Osteoblast (primary cell): Measurements from ENCODE around the gene ACP3. TPM values are rescaled to one million over a fixed set of nuclear protein-coding genes. Genes with fewer than 3 reads are reported as not detected.
A peak's percentile ranks its signal among the peaks of the same experiment; 100 is the strongest.

Experiments used
- DNase-seq: peaks from one replicate; pipeline ENCODE4 v3.0.0; 2011; ENCODE audit warnings: low spot score, mixed read lengths; ENCODE audit not compliant: insufficient read length; ENCODE audit errors: missing footprints
- H2AFZ ChIP-seq: 2 replicates; pipeline ENCODE4 v1.6.0; 2011; ENCODE audit warnings: mild to moderate bottlenecking, low read length
- H3K27ac ChIP-seq: 2 replicates; pipeline ENCODE4 v1.5.1; 2011; ENCODE audit warnings: mild to moderate bottlenecking, low read depth, low read length, moderate library complexity
- H3K27me3 ChIP-seq: 2 replicates; pipeline ENCODE4 v1.6.0; 2012; ENCODE audit warnings: mild to moderate bottlenecking, control low read depth, inconsistent platforms, low read length, moderate library complexity; ENCODE audit not compliant: insufficient read depth
- H3K36me3 ChIP-seq: 2 replicates; pipeline ENCODE4 v1.5.1; 2011; ENCODE audit warnings: mild to moderate bottlenecking, low read length, control low read depth, moderate library complexity; ENCODE audit not compliant: insufficient read depth
- H3K4me1 ChIP-seq: 2 replicates; pipeline ENCODE4 v1.5.1; 2011; ENCODE audit warnings: mild to moderate bottlenecking, low read length, control low read depth, moderate library complexity; ENCODE audit not compliant: insufficient read depth
- H3K4me2 ChIP-seq: 2 replicates; pipeline ENCODE4 v1.6.0; 2011; ENCODE audit warnings: mild to moderate bottlenecking, low read length; ENCODE audit not compliant: insufficient read depth
- H3K4me3 ChIP-seq: fragments of 200-600 bp; sonication (generic); 3 replicates; pipeline ENCODE4 v1.5.1; 2012; ENCODE audit warnings: mild to moderate bottlenecking, low read length, inconsistent platforms; ENCODE audit not compliant: insufficient read depth
- H3K79me2 ChIP-seq: 2 replicates; pipeline ENCODE4 v1.6.0; 2012; ENCODE audit warnings: mild to moderate bottlenecking, low read length, control low read depth, inconsistent platforms; ENCODE audit not compliant: insufficient read depth
- H3K9me3 ChIP-seq: 2 replicates; pipeline ENCODE4 v1.5.1; 2011; ENCODE audit warnings: low read depth, low read length, control low read depth
- H4K20me1 ChIP-seq: 2 replicates; pipeline ENCODE4 v1.6.0; 2012; ENCODE audit warnings: mild to moderate bottlenecking, low read length, control low read depth; ENCODE audit not compliant: insufficient read depth
- CTCF ChIP-seq: IDR thresholded peaks from 2 replicates; pipeline ENCODE4 v1.5.1; 2011; ENCODE audit warnings: mild to moderate bottlenecking, low read depth, low read length, moderate library complexity; ENCODE audit errors: extremely low read depth
- total RNA-seq: library from RNA; depleted of rRNA; stranded (reverse); fragments of >200 nt; gene quantifications from 2 replicates; pipeline ENCODE4 v1.2.3, GENCODE V29; 2012

The ACP3 gene
- total RNA-seq, 1 donor, result under 0.01 TPM

DNA sequence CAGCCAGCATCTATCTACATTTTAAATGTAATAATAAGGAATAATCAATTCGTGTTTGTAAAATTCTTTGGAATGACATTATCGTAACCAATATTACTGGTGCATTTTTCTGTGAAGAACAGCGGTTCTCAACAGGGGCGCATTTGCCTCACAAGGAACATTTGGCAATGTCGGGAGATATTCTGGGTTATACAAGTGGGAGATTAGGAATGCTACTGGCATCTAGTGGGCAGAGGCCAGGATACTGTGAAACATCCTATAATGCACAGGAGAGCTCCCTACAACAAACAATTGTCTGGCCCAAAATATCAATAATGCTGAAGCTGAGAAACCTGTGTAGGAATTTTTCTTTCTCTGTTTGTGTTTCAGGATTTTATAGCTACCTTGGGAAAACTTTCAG is 25.0 kb downstream of the ACP3 start:
- H3K4me3 ChIP-seq, result no peak overlapping the region
- peaks cover 3% of the 10 kb centered on the region for H3K27me3 ChIP-seq
- H3K4me1 ChIP-seq, result no peaks in the 10 kb centered on the region
- no peaks in the 10 kb centered on the region for H4K20me1 ChIP-seq
- TF ChIP-seq CTCF, result no peak
- H3K4me2 ChIP-seq, result no peak overlapping the region
- H3K79me2 ChIP-seq, result no peaks in the 10 kb centered on the region
- no peak overlapping the region for H3K27ac ChIP-seq
- no peak for DNase-seq
- H3K9me3 ChIP-seq, result no peaks in the 10 kb centered on the region
- no peaks in the 10 kb centered on the region for H3K36me3 ChIP-seq
- H2AFZ ChIP-seq, result no peak overlapping the region

DNA sequence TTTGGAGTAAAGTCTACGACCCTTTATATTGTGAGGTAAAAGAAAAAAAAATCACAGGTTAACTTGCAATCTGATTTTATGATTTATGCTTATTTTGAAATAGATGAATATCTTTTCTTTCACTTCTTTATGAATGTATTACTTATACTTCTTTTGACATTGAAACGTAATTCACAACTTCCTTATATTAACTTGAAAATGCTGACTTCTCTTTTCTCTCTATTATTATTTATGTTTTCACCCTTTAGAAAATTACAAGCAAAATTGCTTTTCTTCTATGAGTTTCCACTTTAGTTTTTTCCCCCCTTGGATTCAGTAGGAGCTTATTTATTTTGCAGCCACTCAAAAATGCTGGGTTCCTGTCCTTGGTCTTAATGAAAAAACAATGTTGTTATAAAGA is 25.4 kb downstream of the ACP3 start:
- no peak for DNase-seq
- Histone ChIP-seq H3K4me2 (peak overlapping the region; percentile 13), H4K20me1 (no peaks in the 10 kb centered on the region), H3K4me3 (no peak overlapping the region), H3K36me3 (no peaks in the 10 kb centered on the region), H3K27me3 (peaks cover 3% of the 10 kb centered on the region), H3K27ac (no peak overlapping the region), H3K79me2 (no peaks in the 10 kb centered on the region), H2AFZ (no peak overlapping the region), H3K9me3 (no peaks in the 10 kb centered on the region), H3K4me1 (no peaks in the 10 kb centered on the region)
- no peak for TF ChIP-seq CTCF

GRCh38 chr3:132343018-132343612 is 25.9 kb downstream of the ACP3 start:
- H2AFZ ChIP-seq, result no peak overlapping the region
- no peak overlapping the region for H3K27ac ChIP-seq
- no peaks in the 10 kb centered on the region for H4K20me1 ChIP-seq
- no peaks in the 10 kb centered on the region for H3K4me1 ChIP-seq
- H3K27me3 ChIP-seq, result peaks cover 3% of the 10 kb centered on the region
- H3K9me3 ChIP-seq, result no peaks in the 10 kb centered on the region
- no peaks in the 10 kb centered on the region for H3K36me3 ChIP-seq
- no peak for DNase-seq
- peak; percentile 81 for TF ChIP-seq CTCF
- no peak overlapping the region for H3K4me3 ChIP-seq
- H3K4me2 ChIP-seq, result peak overlapping the region; percentile 13
- H3K79me2 ChIP-seq, result no peaks in the 10 kb centered on the region

DNA sequence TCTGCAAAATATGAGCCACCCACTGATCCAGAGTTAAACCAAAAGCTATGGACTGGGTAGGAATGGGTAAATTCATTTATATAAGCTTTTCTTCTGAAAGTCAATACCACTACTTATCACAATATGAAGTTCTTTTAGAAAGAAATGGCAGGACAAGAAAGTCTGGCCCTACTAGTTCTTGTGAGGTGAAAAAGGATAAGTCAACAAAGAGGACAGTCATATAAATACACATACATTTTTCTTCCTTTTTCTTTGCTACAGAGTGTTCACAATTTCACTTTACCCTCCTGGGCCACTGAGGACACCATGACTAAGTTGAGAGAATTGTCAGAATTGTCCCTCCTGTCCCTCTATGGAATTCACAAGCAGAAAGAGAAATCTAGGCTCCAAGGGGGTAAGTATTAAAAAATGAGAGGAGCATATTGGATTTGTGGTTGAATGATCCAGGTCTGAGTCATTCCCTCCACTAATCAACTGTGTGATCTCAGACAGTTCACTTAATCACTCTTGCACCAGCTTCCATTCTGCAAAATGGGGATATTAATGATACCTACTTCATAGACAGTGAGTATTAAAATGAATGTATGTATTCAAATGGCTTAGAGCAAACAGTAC is 27.6 kb downstream of the ACP3 start:
- no peak overlapping the region for H3K27ac ChIP-seq
- no peaks in the 10 kb centered on the region for H3K36me3 ChIP-seq
- H3K4me2 ChIP-seq, result no peak overlapping the region
- H4K20me1 ChIP-seq, result no peaks in the 10 kb centered on the region
- no peak overlapping the region for H3K4me3 ChIP-seq
- no peak for TF ChIP-seq CTCF
- no peak overlapping the region for H2AFZ ChIP-seq
- H3K9me3 ChIP-seq, result no peaks in the 10 kb centered on the region
- no peak for DNase-seq
- no peaks in the 10 kb centered on the region for H3K4me1 ChIP-seq
- H3K27me3 ChIP-seq, result peaks cover 3% of the 10 kb centered on the region
- no peaks in the 10 kb centered on the region for H3K79me2 ChIP-seq
